HG02943 (cell line): Measurements from ENCODE around the gene BEST2.
"Not testable (repeated sequence)": the region's sequence is repeated elsewhere in the genome, so short reads cannot be mapped to it uniquely, and the experiment has no call there.

Experiments used
- ATAC-seq: cut with Tn5 transposase; IDR thresholded peaks from one replicate; pipeline ENCODE4 v1.9.1; 2021; ENCODE audit warnings: mild to moderate bottlenecking, low read depth, moderate library complexity; ENCODE audit not compliant: unreplicated experiment

The BEST2 gene

DNA sequence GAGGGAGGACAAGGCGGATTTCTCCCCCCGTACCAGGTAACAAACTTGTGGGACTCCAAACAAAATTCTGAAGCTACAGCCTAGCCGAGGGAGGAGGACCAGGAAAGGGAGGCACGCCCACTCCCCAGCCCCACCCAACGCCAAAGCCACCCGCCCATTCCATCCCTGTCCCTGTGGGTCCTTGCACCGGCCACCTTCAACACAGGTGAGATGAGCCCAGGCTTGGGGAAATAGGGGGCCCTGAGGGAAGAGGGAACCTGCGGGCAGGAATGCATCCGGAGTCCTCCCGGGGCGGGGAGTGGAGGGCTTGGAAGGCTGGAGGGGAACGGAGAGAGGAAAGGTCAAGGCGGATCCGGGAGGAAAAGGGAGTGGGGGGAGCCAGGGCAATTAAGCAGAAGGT, at the start of gene BEST2:
TSS of gene BEST2 (plus strand) at position 157 of the 400 bp plus-strand sequence. CDS start 802 bp downstream, outside the sequence.
- no peak for ATAC-seq

DNA sequence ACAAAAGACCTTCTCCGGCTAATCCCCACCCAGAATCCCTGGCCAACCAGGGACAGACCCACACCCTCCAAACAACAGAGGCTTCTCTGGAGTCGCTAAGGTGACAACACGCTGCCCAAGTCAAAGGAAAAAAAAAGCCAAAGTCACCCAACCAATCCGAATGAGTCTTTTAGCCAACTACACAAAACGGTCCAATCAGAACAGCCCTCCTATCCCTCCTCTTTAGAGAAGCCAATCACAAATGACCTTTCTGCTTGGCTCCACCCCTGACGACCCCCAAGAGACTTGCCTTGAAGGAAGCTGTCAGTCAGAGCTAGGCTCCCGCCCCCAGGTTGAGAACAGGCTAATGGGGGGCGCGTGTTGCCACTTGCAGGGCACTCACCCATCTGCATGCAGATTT, 48.5 kb upstream of the BEST2 start:
- no peak for ATAC-seq

DNA sequence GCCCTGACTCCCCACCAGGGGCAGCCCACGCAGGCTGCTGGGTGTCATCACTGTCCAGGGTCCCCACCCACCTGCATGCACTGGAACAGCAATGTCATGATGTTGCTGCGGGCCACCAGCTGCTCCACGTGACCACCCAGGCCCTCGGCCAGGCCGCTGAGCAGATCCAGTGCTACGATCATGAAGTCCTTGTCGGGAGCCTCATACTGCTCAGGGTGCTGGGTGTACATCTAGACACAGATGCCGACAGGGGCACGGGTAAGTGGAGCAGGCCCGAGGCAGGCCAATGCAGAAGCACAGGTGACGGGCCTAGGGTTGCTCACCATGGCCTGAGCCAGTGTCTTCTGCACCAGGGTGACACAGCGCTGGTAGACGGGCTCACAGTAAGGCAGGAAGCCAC, 46.4 kb upstream of the BEST2 start:
- ATAC-seq, result no peak

DNA sequence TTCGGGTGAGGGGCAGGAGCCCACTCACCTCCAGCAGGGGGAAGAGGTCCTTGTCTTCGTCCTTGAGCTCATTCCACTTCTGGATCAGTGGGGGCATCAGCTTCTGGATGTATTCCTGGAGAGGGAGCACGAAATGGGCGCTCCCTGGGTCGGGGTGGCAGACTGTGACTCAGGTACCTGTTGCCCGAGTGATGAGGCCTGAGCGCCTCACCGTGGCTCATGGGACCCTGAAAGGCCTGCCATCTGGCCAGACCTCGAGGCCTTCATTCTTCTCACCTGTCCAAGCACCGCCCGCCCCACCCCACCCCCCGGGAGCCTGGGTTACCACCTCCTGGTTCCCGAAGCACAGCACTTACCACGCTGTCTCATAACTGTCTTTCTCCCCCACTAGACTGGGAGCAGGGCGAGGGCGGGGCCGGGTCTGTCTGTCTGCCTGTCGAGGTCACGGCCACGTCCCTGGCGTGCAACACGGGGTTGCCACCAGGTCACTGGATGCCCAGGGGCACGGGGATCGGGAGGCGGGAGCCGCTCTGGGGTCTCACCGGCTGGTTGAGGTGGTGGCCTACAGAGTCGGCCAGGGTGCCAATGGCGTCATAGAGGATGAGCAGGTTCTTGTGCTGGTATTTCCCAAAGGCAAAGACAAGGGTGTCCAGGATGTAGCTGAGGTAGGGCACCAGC, 45.8 kb upstream of the BEST2 start:
- ATAC-seq, result no peak

DNA sequence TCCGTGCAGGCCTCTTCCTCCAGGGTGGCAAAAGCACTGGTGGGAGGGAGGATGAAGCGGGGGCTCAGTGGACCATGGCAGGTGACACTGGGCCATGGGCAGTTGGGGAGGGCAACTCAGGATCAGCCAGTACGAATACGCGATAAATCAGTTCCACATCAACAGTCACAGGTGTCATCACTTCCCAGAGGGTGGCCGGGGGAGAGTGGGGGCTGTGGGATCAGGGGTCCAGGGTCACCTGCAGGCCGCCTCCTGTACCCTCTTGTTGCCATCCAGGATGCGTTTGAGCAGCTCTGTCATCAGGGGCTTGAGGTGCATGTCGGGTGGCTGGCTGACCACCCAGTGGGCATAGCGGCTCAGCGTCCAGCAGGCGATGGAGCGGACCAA, 45.3 kb upstream of the BEST2 start:
- no peak for ATAC-seq

DNA sequence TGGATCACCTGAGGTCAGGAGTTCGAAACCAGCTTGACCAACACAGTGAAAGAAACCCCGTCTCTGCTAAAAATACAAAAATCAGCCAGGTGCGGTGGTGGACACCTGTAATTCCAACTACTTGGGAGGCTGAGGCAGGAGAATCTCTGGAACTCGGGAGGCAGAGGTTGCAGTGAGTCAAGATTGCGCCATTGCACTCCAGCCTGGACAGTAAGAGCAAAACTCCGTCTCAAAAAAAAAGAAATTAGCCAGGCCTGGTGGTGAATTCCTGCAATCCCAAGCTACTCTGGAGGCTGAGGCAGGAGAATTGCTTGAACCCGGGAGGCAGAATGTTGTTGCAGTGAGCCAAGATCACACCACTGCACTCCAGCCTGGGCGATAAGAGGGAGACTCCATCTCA, 43.0 kb upstream of the BEST2 start:
- no peak for ATAC-seq

DNA sequence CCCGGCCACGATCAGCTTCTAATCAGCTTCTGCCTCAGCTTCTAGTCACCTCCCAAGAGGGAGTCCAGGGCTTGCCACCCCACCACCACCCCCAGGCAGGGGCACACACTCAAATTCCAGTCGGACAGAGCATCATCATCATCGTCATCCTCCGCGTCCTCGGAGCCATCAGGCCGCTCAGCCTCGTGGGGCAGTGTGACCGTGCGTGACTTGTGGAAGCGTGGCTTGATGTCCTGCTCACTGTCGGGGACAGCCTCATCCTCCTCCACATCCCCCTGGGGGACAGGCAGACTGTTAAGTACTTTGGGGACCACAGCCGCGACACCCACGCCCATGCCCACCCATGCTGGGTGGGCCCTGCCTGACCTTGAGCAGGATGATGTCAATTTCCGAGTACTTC, 40.4 kb upstream of the BEST2 start:
- ATAC-seq, result no peak

DNA sequence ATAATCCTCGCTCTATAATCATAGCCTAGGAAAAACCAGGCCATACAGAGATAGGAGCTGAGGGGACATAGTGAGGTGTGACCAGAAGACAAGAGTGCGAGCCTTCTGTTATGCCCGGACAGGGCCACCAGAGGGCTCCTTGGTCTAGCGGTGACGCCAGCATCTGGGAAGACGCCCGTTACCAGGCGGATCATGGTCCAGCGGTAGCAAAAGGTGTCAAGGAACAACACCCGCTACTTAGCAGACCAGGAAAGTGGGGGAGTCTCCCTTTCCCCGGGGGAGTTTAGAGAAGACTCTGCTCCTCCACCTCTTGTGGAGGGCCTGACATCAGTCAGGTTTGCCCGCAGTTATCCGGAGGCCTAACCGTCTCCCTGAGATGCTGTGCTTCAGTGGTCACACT, 39.5 kb upstream of the BEST2 start:
- not testable (repeated sequence) for ATAC-seq

DNA sequence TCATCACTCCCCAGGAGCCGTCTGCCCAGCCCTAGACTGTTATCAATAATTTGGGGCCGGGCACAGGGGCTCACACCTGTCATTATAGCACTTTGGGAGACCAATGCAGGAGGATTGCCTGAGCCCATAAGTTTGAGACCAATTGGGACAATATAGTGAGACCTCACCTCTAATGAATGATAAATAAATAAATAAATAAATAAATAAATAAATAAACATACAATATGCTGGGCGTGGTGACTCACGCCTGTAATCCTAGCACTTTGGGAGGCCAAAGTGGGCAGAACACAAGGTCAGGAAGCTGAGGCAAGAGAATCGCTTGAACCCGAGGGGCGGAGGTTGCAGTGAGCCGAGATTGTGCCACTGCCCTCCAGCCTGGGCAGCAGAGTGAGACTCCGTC, 38.3 kb upstream of the BEST2 start:
- ATAC-seq, result not testable (repeated sequence)

DNA sequence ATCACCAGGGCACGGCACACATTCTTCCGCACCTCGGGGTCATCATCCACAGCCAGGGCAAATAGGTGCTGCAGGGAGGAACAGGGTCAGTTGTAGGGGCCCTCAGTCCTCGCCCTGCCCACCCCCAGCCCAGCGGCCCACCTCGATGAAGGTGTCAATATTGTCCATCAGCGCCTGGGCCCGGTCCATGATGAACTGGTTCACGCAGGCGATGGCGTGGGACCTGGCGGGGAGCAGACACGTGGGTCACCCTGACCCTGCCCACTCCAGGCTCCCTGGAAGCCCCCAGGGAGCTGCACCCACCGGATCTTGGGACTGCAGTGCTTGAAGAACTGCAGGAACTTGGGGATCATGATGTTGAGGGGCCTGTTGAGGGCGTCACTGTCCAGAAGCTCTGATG, 36.5 kb upstream of the BEST2 start:
- ATAC-seq, result no peak

DNA sequence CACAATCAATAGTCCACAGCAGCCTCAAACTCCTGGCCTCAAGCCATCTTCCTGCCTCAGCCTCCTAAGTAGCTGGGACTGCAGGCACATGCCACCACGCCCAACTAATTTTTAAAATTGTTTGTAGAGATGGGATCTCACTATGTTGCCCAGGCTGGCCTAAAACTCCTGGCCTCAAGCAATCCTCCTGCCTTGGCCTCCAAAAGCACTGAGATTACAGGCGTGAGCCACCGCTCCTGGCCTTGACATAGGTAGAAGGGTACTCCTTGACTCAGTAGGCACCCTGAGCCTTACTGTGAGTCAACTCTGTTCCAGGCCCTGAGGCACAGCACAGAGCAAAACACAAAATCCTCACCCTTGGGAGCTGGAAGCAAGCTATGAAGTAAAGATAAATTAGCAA, 35.7 kb upstream of the BEST2 start:
- no peak for ATAC-seq

DNA sequence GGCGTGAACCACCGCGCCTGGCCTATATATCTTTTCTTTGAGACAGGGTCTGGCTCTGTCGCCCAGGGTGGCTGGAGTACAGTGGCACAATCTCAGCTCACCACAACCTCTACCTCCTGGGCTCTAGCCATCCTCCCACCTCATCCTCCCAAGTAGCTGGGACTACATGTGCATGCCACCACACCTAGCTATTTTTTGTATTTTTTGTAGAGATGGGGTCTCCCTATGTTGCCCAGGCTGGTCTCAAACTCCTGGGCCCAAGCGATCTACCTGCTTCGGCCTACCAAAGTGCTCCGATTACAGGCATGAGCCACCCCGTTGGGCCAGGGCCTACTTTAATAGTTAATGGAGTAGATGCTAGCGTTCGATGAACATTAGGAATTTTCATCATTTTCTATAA, 31.3 kb upstream of the BEST2 start:
- ATAC-seq, result no peak

DNA sequence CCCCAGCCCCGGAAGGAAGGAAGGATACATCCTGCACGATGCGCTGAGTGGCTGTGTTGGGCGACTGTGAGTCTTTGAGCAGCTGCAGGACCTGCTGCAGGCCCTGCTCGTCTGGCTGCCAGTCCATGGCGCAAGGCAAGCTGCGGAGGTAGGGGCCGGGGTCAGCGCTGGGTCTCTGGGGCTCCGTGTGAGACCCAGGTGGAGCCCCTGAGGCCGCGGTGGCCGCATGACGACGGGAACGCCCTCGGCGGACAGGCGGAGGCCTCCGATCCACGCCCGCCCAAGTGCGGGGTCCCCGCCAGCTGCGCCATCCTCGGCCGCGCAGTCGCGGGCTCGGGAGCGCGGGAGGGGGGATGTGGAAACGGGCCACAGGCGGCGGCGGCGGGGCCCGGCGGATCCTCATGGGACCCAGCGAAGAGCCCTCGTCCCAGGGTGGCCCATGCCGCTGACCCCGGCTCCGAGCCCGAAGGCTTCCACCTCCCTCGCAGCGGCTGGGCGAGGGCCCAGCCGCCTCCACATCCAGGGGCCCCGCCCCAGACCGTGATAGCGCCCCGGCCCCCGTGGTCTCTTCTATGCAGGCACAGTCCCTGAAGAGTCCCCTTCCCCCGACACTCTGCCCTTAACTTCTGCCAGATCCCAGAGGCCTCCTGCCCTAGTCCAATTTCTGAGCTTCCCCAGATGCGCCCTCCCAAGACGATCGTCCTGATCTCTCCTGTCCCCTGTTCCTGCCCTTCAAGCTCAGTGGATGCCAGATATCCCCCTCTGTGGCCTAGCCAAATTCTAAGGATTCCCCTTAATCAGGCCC, 30.5 kb upstream of the BEST2 start:
- ATAC-seq, result no peak

DNA sequence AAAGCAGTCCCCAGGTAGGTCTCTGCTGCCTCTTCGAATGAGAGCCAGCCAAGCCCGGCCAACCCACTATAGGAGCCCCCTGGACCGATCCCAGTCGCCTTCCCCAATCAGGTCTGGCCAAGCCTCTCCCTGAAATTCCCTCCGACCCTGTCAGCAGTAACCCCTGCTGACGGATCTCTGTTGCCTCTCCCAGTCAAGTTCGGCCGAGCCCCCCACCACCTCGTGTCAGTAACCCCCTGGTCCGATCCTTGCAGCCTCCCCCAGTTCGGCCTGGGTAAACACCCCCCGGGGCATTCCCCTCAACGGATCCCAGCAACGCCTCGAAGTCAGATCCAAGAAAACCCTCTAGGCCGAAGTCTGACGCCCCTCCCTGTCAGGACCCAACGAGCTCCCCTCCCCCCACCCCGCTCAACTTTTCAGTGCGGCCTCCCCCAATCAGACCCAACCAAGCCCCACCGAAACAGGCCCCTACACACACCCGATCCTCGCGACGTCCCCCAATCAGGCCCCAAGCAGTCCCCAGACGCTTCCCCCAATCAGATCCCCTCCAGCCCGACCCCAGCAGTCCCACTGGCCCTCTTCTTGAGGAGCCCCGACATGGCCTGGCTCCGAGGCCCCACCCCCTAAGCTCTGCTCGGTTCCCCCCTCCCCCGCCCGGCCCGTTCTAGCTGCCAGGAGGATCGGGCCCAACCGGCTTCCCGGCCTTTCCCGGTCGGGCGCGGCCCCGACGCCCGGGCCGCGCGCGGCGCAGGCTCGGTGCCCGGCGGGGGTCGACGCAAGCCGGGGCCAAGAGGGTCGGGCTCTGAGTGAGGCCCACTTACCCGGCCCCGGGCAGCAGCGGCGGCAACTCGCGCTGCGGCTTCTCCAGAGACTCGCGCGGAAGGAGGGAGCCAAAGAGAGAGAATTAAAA, 29.7 kb upstream of the BEST2 start:
- ATAC-seq, result peak; percentile 17

DNA sequence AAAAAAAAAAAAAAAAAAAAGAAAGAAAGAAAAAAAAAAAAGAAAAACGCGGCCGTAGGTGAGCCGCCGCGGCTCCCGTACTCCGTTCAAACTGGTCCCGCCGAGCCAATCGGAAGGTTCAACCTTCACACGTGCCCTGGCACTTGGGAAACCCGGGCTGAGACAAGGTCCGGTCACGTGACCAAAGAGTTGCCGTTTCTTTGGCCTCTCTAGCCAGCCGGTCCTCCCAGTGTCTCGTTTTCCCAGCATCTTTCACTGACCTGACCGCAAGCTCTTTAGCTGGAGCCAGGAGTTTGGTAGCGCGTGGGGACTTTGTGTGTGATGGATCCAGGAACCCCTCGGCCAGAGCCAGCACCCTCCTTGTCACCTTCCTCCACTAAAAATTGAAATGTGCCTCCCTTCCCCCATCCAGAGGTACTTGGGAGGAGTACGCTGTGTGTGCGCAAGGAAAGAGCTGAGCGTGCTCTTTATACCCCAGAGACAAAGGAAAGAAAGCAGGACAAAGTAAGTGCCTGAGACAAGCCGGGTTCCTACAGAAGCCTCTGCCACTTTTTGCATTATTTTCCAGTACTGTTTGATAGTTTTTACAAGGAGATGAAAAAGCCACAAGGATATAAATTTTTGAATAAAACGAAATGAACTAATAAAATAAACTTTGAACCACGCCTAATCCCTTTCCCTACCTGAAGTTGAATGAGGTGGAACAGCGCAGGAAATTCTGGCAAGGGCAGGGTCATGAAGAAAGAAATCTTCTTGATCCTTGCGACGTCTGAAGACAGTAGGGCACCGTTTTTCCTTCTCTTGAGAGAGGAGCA, 28.8 kb upstream of the BEST2 start:
- ATAC-seq, result peak; percentile 85

DNA sequence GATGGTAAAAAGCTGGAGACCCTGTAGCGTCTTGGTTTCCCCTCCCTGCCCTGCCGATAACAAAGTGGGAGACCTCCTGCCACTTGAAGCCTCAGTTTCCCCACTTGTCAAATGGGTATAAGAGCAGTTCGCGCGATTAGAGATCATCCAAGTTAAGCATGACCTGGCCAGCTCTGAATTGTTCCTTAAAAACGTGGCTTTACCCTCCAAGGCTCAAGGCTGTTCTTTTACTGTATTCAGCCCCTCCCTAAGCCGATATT, 28.3 kb upstream of the BEST2 start:
- no peak for ATAC-seq

DNA sequence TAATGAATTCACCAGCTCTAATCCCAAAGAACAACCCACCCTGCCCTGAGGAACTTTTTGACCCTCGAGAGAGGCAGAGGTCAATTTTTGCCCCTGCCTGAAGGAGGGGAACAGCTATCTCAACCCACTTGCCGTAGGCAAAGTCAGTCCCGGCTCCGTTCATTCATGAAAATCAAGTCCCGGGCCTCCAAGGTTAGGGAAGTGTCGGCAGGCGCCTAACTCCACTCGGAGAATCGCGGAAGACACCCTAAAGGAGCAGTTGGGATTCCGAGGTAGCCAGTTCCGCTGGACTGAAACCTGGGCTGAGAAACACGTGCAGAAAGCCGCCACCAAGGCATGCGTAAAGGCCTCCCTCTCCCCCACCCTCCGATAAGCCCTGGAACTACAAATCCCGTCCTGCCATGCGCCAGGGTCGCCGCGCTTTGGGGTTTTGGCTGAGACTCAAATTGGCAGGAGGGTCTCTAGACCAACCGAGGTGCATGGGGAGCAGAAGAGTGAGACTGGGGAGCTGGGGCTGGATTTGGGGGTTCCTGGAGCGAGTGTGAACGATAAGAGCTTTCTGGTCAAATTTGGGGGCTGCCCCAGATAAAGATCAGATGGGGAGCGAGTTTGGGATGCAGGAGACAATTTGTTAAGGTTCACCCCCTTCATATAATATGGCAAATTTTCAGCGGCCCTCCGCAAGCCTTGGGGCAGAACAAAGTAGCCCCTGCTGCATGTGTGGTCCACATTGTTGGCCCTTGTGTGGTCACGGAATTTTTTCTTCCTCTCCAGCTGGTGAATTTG, 27.8 kb upstream of the BEST2 start, which contains the start of gene TNPO2:
TSS of gene TNPO2 (minus strand) at position 292 of the 786 bp plus-strand sequence. CDS start 2,955 bp downstream, outside the sequence.
- ATAC-seq, result no peak

DNA sequence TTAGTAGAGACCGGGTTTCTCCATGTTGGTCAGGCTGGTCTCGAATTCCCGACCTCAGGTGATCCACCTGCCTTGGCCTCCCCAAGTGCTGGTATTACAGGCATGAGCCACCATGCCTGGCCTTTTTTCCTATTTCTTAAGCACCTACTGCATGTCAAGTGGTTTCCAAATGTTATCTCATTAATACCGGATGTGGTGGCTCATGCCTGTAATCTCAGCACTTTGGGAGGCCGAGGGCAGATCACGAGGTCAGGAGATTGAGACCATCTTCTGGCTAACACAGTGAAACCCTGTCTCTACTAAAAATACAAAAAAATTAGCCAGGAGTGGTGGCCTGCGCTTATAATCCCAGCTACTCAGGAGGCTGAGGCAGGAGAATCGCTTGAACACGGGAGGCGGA, 26.0 kb upstream of the BEST2 start:
- ATAC-seq, result not testable (repeated sequence)

DNA sequence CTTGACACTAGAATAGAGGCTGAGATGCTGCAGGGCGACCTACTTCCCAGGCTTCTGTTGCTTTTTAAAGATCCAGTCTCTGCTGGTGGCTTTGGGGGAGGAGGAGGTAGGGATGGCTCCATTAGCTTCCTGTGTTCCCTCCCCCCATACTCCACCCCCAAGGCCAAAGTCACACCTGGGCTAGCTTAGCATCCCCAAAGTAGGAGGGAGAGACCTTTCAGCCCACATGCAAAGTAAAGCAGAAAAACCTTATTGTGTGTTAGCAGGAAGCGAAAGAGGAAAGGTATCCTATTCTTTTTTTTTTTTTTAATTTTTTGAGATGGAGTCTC, 24.6 kb upstream of the BEST2 start:
- no peak for ATAC-seq
